ENCODE data around the gene C2orf68.

GRCh38 chr2:85577386-85578242, 34.3 kb downstream of the C2orf68 start, which contains the start of gene VAMP8:
- TF ChIP-seq CTCF (conservative IDR thresholded peaks at IDR 0.05 in 1 of 2, IDR thresholded peaks at IDR 0.05 in 1 of 2; ENCODE audit: extremely low read depth in 1 of 2, insufficient read depth in 1 of 2, low read depth in 1 of 2, low read length in 2 of 2) = no peak
- TF ChIP-seq EZH2 (IDR thresholded peaks at IDR 0.05; ENCODE audit: borderline replicate concordance, low read length) = no peak
